Stimulated activated CD8-positive, alpha-beta memory T cell treated with anti-CD3 and anti-CD28 coated beads, Interleukin-12 subunit alpha, Interleukin-12 subunit beta, amount 100 ng/mL, for 24 hours (primary cell): Measurements from ENCODE around the gene SEMA3G.

ENCODE experiments used
- DNase-seq: peaks from one replicate; pipeline ENCODE4 v3.0.0-alpha.2; 2020; ENCODE audit errors: extremely low read depth

SEMA3G gene

DNA sequence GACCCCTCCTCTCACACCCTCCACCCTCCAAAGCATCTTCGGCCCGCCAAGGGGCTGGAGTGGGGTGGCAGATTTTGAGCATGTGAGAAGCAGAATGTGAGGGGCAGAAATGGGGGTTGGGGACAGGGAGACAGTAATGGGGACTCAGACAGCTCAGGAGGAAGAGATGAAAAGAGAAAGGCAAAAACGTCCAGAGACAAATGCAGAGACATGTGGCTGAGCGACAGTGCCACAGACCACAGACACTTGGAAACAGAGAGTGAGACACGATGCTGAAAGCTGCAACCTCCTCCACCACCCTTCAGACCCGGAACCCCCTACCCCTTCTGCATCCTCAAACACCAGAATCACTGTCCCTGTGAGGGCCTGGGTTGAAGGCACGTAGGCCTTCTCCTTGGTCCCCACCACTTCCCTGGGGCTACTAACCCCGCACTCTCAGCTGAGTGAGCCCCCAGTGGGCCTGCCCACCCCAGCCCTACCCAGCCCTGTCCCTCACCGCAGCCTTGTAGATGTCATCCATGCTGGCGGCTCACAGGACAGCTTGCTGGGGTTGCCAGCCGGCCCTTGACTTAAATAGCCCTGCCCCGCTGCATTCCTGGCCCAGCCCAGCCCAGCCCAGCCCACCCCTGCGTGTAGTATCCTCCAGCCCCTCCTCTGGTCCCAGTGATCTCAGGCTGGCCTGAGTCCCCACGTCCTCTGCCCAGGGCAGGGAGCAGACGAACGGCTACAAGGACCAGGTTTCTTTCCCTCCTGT is 8.8 kb upstream of the SEMA3G start, which contains the start of gene TNNC1:
Gene TNNC1 (minus strand): TSS at position 546 of the 754 bp plus-strand sequence. CDS start 26 bp downstream, at position 520.
- DNase-seq = no peak

DNA sequence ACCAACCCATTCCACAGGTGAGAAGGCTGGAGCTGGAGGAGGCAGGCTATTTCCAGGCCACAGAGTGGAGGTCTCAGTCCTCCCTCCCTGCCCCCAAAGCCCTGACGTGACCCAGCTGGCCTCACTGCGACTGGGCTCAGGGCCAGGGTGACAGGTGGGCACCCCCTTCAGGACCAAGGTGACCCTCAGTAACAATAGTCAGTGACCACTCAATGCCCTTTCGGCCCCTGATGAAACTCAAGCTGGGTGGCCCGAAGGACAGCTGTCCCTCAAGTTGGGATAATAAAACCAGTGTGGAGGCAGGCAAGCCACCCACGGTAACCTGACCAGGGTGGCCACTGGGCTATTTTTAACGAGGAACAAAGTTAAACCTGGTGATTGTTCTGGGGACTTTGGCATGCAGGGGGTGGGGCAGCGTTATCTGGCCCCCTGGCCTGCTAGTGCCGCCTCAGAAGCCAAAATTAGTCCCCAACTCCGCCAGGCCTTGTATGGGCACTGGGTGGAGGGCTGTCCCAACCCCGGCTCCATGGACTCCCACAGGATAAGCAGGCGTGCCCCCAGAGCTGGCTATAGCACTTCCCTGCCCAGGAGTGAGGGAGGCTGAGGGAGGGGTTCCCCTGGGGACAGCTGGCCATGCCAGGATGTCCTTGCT is 7.8 kb upstream of the SEMA3G start:
- DNase-seq = no peak

- no peak for DNase-seq
Observed at GRCh38 chr3:52452126-52452525, 7.2 kb upstream of the SEMA3G start.

GRCh38 chr3:52451237-52452083 is 6.6 kb upstream of the SEMA3G start:
- DNase-seq = no peak

DNA sequence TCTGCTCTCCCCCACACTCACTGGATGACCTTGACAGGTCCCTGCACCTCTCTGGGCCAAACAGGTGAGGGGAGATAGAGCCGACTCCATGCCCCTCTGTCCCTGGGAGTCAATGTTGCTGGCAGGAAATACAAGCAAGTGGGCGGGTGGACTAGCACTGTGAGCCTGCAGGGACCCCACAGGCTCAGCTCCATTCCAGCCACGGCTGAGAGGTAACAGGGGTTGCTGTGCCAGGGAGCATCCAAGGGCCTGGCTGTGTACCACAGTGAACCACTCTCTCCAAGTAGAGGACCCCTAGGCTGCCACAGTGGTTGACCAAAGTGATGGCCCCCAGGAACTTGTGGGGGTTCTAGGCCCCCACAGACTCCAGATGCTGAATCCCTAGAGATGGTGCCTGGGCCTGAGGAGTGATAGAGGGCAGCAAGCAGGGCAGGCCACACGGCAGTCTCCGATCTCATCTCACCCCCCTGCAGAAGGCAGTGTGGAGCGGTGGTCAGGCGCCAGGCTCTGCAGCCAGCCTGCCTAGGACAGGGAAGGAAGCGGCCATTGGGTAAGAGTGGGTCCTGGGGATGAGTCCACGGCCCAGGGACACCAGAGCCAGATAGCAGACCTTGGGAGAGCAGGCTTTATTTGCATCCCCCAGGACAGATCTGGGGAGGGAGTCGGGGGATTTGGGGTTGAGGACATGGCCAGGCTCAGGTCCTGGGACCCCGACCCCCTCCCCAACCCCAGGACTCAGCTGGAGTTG is 5.8 kb upstream of the SEMA3G start:
- DNase-seq = no peak

DNA sequence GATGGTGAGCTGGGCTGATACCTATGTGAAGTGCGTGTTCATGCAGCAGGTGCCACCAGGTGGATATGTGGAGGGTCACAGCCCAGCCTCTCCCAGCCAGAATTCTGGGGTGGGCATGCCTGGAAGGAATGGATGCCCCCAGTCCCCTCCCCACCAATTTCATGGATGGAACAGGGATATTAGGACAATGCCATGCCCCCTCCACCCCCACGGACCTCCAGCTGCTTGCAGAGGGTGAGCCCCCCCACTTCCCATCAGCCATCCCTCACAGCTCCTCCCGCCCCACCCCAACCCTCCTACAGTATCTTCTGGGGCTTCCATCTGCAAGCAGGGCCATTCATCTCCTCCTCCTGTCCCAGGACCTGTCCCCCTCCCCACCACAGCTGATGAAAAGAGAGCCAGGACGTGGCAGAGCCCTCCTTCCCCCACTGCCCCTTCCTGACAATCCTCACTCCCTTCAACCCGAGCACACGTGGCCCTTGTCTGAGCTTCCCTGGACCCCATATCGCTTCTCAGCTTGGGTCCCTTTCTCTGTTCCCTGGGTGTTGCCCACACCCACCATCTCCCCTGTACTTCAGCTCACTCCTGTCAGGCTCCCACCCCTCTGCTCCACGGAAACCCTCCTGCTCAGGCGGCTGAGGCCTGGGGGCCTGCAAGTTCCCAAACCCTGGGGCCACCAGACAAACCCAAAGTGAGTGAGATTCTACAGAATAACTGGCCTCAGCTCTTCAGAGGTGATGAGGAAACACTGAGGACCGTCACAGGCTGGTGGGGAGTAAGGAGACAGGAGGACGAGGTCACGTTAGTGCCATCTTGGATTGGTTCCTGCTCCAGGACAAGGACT is 2.8 kb upstream of the SEMA3G start:
- no peak for DNase-seq

DNA sequence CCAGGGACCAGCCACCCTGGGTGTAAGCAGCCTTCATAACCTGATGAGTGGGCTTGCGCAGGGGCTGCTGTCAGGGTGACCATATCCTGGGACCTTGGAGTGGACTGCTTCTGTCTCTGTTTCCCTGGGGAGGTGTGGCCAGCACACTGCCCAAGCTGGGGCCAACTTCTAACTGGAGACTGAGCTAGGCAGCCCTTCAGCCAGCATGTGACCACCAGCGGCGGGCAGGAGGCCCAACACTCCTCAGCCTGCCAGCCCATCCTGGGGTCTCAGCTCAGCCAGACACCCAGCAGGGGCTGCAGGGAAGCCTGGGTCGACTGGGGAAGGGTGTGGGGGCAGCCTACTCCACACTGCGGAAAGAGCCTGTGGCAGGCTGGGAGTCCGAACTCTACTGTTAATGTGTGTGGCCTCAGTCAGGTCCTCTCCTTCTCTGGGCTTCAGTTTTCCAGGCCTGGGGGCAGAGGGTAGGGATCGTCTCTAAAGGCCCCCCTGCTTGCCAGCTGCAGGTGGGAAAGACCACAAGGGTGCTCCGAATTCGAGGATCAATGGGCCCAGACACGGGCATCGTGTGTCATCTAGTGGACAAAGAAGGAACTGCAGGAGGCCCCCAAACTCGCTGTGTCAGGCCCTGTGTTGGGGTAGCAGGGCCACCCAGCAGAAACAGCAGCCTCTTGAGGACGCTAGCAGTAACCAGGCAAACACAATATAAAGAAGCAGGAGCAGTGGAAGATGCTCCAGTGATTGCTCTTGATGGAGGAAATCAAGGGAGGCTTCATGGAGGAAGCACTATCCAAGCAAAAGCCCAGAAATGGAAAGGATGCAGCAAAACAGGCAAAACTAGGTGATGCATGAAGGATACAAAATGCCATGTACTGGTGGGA is 2.0 kb upstream of the SEMA3G start:
- DNase-seq = peak; percentile 42

GRCh38 chr3:52446042-52446441 is 1.1 kb upstream of the SEMA3G start:
- no peak for DNase-seq

DNA sequence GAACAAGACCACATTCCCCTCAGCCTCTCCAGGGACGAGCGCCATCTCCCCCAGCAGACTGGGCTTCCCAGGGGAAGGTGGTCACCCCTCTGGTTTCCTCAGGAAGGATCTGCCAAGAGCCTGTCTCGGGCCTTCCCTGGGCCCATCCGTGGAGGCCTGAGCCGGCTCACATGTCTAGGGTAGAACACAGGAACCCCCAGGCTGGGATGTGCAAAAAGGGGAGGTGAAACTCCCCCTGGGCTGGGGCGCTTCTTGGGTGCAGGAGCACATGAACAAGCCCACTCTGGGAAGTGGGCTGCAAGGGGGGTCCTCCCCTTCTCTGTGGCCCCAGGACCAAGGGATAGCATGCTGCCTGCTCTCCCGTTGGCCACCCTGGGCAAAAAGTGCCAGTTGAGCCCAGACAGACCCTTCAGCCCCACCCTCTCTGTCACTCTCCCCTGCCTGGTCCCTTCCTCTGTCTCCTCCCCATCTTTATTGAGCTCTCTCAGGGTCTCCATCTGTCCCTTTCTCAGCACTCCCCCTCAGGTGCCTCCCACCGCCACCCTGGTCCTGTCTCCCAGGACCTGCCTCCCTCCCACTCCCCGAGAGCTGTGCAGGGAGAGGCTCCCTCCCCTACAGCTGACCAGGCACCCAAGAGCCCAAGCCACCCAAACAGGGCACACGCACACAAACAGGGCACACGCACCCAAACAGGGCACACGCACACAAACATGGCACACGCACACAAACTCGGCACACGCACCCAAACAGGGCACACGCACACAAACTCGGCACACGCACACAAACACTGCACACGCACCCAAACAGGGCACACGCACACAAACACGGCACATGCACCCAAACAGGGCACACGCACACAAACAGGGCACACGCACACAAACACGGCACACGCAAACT is 864 bp downstream of the SEMA3G start:
- no peak for DNase-seq

GRCh38 chr3:52443268-52443610 is 1.7 kb downstream of the SEMA3G start:
- DNase-seq = no peak

DNA sequence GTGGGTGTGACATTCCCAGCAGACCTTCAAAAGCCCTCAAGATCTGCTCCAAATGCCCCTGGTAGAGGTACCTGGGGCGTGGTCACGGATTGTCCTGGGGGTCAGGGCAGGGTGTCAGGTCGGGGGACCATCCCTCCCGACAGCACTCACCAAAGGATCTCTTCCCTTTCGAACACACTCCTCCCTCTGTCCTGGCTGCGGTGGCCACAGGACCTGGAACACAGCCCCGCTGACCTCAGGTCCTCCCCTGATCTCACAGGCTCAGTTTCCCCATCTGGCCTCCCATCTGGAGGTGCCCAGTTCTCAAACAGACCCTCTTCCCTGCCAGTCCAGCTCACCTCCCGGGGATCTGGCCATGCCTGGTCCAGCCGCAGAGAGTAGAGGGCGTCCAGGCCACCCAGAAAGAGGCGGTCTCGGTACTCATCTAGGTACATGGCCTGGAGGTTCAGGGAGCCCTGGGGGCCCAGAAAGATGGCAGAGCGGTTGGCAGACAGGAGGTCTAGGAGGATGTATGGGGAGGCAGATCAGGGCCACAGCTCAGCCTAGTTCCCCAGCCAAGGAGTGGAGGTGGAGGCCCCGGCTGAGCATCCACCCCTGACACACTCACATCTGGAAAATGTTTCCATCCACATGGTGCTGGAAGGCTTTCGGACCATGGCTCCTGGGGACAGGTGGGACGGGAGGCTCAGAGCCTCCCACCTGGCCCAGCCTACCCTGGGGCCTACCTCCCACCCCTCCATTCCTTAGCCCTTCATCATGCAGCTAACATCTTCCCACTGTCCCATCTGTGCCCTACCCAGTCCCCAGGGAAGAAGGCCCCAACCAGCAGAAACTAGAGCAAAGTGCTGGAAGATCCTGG is 2.3 kb downstream of the SEMA3G start:
- DNase-seq = no peak

GRCh38 chr3:52441772-52442332 is 3.1 kb downstream of the SEMA3G start:
- DNase-seq = no peak

DNA sequence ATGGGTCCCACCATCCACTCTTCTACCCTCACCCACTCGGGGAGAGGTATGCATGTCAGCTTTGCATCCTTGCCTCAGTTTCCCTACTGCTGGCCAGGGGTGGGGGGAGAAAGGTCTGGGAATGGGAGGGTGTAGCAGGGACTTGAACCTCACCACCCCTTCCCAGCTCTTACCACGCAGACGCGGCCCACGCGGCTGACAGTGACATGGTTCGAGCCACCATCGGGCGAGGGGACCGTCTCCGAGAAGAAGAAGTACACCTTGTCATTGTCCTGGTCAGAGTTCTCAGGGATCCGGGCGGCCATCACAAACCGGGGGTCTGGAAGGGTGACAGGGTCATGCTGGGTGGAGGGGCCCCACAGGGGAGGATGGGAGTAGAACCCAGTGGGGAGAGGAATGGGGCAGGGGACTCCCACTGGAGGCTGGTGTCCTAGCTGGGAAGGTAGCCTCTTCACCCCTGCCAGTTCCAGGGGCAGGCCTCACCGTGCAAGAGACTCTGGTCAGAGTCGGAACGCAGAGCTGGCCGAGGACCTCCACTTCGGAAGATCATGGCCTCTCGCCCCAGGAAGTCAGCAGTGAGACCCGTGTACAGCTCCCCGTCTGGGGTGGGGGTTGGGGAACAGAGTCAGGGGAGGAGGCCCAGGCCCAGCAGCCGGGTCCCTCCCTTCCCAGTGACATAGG is 3.7 kb downstream of the SEMA3G start:
- no peak for DNase-seq

- no peak for DNase-seq
Observed at GRCh38 chr3:52440671-52441070, 4.2 kb downstream of the SEMA3G start.

- DNase-seq = no peak
Observed at GRCh38 chr3:52440249-52440551, 4.7 kb downstream of the SEMA3G start.

DNA sequence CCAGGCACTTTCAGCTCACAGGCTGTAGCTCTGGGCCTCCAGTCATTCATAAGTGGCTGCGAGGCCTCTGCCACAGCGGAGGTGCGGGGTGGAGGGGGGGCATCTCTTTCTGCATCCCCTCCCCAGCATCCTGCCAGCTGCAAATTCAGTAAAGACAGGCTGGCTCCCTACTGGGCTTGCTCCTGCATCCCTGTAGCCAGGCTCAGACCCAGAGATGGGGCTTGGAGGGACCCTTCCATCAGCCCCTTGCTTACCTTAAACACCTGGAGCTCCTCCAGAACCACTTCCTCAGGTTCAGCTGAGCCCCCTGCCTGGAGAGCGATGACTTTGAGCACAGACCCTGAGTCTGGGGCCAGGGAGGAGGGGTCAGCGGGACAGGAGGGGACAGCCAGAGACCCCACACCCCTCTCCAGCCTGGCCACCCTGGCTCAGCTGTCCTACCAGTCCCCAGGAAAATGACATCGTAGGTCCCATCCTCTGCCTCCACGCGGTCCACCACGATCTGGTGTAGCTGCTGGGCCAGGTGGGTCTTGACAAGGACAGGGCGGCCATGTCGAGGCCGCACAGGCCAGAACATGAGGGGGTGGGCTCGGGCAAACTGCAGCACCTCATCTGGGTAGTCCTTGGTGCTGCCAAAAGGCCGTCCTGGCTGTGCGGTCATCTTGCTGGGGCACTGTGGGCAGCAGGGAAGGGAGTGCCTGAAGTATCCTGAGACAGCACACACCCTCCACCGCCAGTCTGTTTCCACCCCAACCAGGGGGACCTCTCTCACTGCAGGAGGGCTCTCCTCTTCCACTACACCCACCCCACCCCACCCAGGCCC is 5.3 kb downstream of the SEMA3G start:
- no peak for DNase-seq
